A549 (cell line): ENCODE results near the gene NR5A2.

Experiments
- JUN ChIP-seq, 2 experiments: fragments of >200 bp; sonication (Bioruptor Twin); formaldehyde crosslinking; IDR thresholded peaks; 2 replicates in 1 of 2; 3 replicates in 1 of 2; pipeline ENCODE4 v1.6.1; 2016 to 2017
- POLR2A ChIP-seq: IDR thresholded peaks from 2 replicates; pipeline ENCODE4 v1.6.1; 2012; ENCODE audit warnings: mild to moderate bottlenecking, low read length
- RAD21 ChIP-seq, 2 experiments: fragments of >200 bp in 1 of 2; sonication (Bioruptor Twin) in 1 of 2; formaldehyde crosslinking in 1 of 2; IDR thresholded peaks in 1 of 2; conservative IDR thresholded peaks in 1 of 2; 2 replicates in 1 of 2; 3 replicates in 1 of 2; pipeline ENCODE4 v1.6.1; 2012 to 2018; ENCODE audit warnings: inconsistent platforms in 1 of 2
- ZNF302 ChIP-seq: fragments of 250-450 bp; sonication (Bioruptor Pico); IDR thresholded peaks from 2 replicates; pipeline ENCODE4 v1.9.0; 2021; ENCODE audit warnings: inconsistent platforms, mild to moderate bottlenecking, moderate library complexity
- TF ChIP-seq, protein P1 (sequence below): fragments of >200 bp; sonication (Bioruptor Twin); formaldehyde crosslinking; IDR thresholded peaks from 3 replicates; pipeline ENCODE4 v1.5.1; 2016
- TF ChIP-seq, protein P2 (sequence below): fragments of 250-450 bp; sonication (Bioruptor Pico); IDR thresholded peaks from 2 replicates; pipeline ENCODE4 v1.5.0; 2021; ENCODE audit warnings: mild to moderate bottlenecking, moderate library complexity, borderline replicate concordance

DNA sequence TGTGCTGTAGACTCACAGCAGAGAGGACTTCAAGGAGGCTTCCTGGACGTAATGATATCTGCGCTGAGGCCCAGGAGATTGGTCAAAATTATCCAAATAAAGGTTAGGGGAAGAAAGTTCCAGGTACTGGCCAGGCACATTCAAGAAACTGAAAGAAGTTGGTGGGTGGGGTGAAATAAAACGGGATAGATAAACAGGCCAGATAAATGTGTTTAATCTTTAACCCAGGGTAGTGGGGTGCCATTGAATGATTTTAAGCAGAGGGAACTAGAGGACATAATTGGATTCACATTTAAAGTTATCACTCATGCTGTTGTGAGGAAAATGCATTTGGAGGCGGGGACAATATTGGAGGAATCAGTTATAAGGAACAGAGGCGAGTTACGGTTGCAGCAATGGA, 134.7 kb downstream of the NR5A2 start:
- TF ChIP-seq, protein P1, sequence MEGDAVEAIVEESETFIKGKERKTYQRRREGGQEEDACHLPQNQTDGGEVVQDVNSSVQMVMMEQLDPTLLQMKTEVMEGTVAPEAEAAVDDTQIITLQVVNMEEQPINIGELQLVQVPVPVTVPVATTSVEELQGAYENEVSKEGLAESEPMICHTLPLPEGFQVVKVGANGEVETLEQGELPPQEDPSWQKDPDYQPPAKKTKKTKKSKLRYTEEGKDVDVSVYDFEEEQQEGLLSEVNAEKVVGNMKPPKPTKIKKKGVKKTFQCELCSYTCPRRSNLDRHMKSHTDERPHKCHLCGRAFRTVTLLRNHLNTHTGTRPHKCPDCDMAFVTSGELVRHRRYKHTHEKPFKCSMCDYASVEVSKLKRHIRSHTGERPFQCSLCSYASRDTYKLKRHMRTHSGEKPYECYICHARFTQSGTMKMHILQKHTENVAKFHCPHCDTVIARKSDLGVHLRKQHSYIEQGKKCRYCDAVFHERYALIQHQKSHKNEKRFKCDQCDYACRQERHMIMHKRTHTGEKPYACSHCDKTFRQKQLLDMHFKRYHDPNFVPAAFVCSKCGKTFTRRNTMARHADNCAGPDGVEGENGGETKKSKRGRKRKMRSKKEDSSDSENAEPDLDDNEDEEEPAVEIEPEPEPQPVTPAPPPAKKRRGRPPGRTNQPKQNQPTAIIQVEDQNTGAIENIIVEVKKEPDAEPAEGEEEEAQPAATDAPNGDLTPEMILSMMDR = no peak
- TF ChIP-seq, protein P2, sequence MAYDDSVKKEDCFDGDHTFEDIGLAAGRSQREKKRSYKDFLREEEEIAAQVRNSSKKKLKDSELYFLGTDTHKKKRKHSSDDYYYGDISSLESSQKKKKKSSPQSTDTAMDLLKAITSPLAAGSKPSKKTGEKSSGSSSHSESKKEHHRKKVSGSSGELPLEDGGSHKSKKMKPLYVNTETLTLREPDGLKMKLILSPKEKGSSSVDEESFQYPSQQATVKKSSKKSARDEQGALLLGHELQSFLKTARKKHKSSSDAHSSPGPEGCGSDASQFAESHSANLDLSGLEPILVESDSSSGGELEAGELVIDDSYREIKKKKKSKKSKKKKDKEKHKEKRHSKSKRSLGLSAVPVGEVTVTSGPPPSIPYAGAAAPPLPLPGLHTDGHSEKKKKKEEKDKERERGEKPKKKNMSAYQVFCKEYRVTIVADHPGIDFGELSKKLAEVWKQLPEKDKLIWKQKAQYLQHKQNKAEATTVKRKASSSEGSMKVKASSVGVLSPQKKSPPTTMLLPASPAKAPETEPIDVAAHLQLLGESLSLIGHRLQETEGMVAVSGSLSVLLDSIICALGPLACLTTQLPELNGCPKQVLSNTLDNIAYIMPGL (CRISPR knock-in tag) = no peak
- TF ChIP-seq ZNF302 (CRISPR knock-in tag) (no peak), JUN (IDR thresholded peaks at IDR 0.05) (no peak), RAD21 (conservative IDR thresholded peaks at IDR 0.05 in 1 of 2, IDR thresholded peaks at IDR 0.05 in 1 of 2) (no peak), POLR2A (no peak)
